HG02763 (cell line): ENCODE measurements around the gene PIM1.
"Not testable (repeated sequence)": the region's sequence is repeated elsewhere in the genome, so short reads cannot be mapped to it uniquely, and the experiment has no call there.

ENCODE experiments used
- ATAC-seq: cut with Tn5 transposase; IDR thresholded peaks from one replicate; pipeline ENCODE4 v1.9.1; 2021; ENCODE audit warnings: mild to moderate bottlenecking, moderate library complexity; ENCODE audit not compliant: unreplicated experiment

PIM1 gene

GRCh38 chr6:37169496-37170272 lies at the start of gene PIM1:
Gene PIM1, plus strand, starts transcription at chr6:37170152. Its CDS starts 424 bp downstream, at chr6:37170576.
- ATAC-seq, result peak; percentile 73

GRCh38 chr6:37121556-37121955 lies 48.4 kb upstream of the PIM1 start:
- ATAC-seq, result no peak

- no peak for ATAC-seq
These were observed 47.1 kb upstream of the PIM1 start for GRCh38 chr6:37122861-37123260.

- no peak for ATAC-seq
These were observed 45.8 kb upstream of the PIM1 start for GRCh38 chr6:37123957-37124729.

- ATAC-seq, result no peak
These were observed 44.0 kb upstream of the PIM1 start for GRCh38 chr6:37125774-37126492.

- no peak for ATAC-seq
These were observed 43.4 kb upstream of the PIM1 start for GRCh38 chr6:37126493-37126958.

- ATAC-seq, result no peak
These were observed 42.9 kb upstream of the PIM1 start for GRCh38 chr6:37126961-37127616.

GRCh38 chr6:37127961-37128862 lies 41.7 kb upstream of the PIM1 start:
- ATAC-seq, result no peak

- ATAC-seq, result not testable (repeated sequence)
These were observed 41.0 kb upstream of the PIM1 start for GRCh38 chr6:37128863-37129443.

- ATAC-seq, result no peak
These were observed 40.4 kb upstream of the PIM1 start for GRCh38 chr6:37129566-37129965.

- no peak for ATAC-seq
These were observed 39.2 kb upstream of the PIM1 start for GRCh38 chr6:37130704-37131103.

DNA sequence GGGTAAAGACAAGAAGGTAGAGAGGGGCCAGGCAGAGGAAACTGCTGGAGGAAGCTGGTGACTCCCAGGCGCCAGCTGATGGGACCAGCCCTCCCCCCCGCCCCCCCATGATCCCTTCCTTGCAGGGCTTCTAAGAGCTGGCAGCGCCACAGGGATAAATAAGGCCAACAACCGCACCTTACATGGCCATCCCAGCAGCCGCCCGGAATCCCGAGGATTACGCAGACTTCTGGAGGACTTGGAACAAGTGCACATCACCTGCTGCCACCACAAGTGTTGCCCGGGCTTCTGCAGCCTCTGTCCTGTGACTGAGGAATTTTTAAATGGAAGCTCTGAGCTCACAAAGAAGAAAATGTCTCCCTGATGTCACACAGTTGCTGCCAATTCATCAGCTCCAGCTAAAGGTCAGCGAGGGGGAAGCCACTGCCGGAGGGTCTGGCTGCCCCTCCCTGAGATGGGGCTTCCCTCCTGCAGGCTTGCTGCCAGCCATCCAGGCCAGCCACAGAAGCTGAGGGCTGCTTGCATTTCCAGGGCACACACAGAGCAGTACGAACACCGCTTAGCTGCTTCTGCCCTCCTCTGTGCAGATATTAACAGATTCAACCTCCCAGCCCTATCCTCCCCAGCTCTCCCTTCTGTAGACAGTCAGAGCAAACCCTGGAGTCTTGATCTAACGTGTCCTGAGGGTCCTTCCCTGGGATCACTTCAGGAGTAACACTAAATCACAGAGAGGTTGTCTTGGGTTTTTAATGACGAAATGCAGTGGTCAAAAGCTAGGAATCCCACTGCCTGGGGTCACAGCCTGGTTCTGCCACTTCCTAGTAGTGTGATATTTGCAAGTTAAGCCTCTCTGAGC lies 38.6 kb upstream of the PIM1 start:
- no peak for ATAC-seq

- ATAC-seq, result no peak
These were observed 38.0 kb upstream of the PIM1 start for GRCh38 chr6:37131960-37132253.

GRCh38 chr6:37134036-37134395 lies 35.9 kb upstream of the PIM1 start:
- no peak for ATAC-seq

- no peak for ATAC-seq
These were observed 35.4 kb upstream of the PIM1 start for GRCh38 chr6:37134396-37135191.

DNA sequence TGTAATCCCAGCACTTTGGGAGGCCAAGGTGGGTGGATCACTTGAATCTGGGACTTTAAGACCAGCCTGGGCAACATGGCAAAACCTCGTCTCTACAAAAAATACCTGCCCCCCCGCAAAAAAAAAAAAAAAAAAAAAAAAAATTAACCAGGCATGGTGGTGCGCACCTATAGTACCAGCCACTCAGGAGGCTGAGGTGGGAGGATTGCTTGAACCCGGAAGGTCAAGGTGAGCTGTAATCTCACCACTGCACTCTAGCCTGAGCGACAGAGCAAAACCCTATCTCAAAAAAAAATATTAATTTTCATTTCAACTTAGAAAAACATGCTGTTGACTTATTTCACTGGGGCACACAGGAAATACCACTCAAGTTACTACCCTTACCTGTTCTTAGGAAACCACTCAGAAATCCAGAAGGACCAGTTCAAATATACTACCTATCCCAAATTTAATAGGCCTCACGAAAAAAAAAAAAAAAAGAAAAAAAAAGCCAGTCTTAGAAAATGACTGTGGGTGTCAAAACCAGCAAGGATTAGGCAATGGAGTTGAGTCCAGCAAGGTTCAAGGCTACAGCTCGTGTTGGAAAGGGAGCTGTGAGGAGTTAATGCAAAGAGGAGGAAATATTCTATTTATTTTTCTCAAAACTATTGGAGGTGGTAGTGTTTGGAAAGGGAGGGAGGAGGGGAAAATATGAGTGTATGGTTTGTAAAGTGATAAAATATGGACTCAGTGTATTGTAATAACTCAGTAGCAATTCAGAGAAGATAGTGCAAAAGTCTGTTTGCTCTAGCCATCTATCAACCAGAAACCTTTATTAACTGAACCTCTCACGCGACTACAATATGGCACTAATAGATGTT lies 33.9 kb upstream of the PIM1 start:
- no peak for ATAC-seq

- ATAC-seq, result no peak
These were observed 33.1 kb upstream of the PIM1 start for GRCh38 chr6:37136821-37137200.
